Gastrocnemius medialis (tissue), 4 donors: ENCODE measurements around the gene UNC5C.

Experiments used
- CTCF ChIP-seq, 5 experiments: fragments of 450-650 bp in 3 of 5; fragments of 200-600 bp in 2 of 5; sonication (generic) in 2 of 5; IDR thresholded peaks in 4 of 5; conservative IDR thresholded peaks in 1 of 5; 1 replicate in 4 of 5; 2 replicates in 1 of 5; pipeline ENCODE4 v1.5.1; 2016 to 2019; ENCODE audit warnings: antibody characterized with exemption in 5 of 5, mild to moderate bottlenecking in 3 of 5, moderate library complexity in 3 of 5
- POLR2A ChIP-seq, 2 donors: fragments of 450-650 bp; IDR thresholded peaks; one replicate each; pipeline ENCODE4 v1.6.1; 2017; ENCODE audit warnings: antibody characterized with exemption in 2 of 2, mild to moderate bottlenecking in 2 of 2, moderate library complexity in 2 of 2

- TF ChIP-seq CTCF (IDR thresholded peaks at IDR 0.05 in 4 of 5, conservative IDR thresholded peaks at IDR 0.05 in 1 of 5) = no peak
- TF ChIP-seq POLR2A (IDR thresholded peaks at IDR 0.05) = no peak
These were observed 310.2 kb downstream of the UNC5C start for GRCh38 chr4:95238554-95238953.
